NCI-H1417 treated with DMSO at 0.1 percent for 48 hours (cell line): ENCODE data around the gene RAB3IP.
A peak's percentile ranks its signal among the peaks of the same experiment; 100 is the strongest.

Experiments used
- DNase-seq: peaks from one replicate; lab custom pipeline; 2025; lab: John Stamatoyannopoulos, UW

Gene RAB3IP

DNA sequence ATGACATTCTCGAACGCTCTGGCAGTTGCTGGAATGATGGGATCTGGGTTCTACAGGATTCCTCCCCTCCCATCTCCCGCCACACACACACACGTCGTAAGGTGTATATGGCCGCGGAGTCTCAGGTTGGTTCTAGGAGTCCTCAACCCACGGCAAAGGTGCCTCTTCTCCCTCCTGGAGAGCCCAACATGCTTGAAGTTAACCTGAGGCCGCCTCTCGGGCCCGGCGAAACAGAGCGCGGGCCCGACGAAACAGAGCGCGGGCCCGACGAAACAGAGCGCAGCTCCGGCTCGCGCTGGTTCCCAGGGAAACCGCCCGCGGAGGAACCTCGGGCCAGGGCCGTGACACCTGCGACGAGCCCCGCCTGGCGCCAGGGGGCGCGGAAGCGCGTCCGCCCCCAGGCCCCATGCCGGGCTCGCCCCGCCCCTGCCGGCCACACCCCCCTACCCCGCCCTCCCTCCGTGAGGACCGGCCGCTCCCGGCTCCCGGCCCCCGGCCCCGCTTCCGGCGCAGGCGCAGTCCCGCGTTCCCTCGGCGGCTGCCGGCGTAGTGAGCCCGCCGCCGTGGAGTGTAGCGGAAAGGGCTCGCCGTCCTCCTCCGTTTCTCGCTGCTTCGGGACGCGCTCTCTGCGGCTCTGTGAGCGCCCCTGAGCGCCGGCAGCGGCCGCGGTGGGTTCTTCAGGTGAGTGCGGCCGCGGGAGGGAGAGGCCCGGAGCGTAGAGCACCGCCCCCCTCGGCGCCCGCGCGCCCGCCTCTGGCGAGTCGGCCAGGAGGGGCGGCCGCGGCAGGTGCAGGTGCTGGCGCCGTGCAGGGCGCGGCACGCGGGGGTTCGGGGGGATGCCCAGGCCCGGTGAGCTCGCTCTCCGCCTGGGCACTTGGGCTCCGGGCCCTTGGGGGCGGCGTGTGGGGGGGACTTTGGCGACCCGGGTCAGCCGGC, at the start of gene RAB3IP:
Gene RAB3IP, plus strand, starts transcription at position 510 of the 936 bp plus-strand sequence. CDS start 16,549 bp downstream, outside the sequence.
- peak; percentile 69 for DNase-seq

- DNase-seq: no peak
These were observed 49.0 kb upstream of the RAB3IP start for GRCh38 chr12:69689638-69690037.

DNA sequence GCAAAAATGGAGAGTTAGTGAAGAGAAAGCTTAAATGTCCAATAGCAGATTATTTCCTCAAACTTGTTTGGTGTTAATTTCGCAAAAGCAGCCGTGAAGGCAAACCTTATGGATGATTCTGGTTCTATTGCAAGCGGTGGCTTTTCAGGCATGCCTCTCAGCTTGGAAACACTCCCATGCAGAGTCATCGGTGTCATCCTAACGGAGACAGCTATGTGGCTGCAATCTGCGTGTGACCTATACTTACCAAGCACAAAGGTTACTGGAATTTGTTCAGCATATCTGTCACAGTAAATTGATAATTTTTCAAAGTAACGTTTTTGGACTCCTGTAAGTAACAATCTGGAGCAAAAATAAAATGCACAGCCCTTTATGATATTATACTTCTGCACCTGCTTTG, 44.5 kb upstream of the RAB3IP start:
- DNase-seq: no peak

DNA sequence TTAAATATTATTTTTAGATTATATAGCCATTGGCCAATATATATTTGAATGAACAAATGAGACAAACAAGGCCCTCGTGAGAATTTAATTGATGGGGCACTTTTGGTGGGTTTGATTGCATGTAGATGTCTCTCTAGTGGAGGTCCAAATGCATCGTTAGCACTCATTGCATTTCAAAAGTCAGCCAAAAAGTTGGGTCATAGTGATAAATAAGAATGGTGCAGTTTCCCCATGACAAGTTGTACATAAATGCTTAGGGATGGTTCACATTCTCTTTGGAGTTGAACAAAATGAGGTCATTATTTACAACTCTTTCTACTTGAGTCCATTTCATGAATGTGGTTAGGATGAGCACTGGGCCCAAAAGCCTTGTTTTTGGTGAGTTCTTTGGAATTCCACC, 40.6 kb upstream of the RAB3IP start:
- DNase-seq: no peak

DNA sequence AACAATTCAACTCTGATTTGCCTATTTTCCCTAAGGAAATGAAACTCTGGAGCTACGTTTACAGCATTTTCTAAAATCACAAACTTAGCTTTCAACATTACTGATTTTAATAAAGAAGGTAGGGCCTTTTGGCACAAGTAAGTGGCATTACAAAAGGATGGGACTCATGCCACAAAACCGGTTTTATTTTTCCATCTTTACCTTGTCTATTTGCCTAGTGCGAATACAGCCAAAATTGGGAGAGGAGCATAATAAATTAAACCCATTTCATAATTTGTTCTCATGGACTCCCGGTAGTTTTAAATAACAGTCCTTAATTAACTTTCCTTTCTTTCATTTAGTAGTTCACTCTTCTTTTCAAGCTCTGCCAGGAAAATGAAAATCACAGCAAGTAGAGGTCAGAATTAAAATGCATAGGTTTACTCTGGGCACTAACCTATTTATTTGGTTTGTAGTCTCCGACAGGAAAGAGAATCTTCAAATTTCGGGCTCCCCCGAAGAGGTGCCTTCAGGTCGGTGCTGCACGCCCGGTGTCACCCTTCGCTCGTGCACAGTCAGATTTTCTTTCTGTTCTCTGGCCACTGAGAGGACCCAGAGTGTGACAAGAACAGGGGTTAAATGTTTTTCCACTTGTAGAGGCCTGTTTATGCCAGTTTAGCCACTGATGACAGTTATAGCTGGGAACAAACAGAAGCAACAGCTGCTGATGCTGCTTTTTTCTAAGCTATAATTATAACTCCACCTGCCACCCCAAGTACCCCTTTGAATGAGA, 39.7 kb upstream of the RAB3IP start, which contains the start of gene BEST3:
Gene BEST3, minus strand, starts transcription at position 535 of the 772 bp plus-strand sequence. CDS start 1,505 bp downstream, outside the sequence.
- peak; percentile 99 for DNase-seq

DNA sequence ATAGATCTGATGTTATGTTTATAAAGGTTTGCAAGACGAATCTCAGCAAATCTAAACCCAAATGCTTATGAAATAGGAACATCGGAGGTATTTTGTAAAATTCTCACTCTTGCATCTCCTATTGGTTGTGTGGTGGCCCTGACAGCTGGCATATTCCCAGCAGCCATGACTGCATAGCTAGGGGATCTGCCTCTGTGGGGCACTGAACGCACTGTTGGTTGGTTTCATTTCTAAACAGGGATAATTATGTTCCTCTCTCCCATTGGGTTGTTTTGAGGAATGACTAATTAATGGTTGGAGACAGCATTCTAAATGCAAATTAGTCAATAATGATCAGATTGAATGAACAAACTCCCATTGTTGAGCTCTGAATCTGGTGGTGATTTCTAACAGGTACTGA, 36.8 kb upstream of the RAB3IP start:
- DNase-seq: no peak

DNA sequence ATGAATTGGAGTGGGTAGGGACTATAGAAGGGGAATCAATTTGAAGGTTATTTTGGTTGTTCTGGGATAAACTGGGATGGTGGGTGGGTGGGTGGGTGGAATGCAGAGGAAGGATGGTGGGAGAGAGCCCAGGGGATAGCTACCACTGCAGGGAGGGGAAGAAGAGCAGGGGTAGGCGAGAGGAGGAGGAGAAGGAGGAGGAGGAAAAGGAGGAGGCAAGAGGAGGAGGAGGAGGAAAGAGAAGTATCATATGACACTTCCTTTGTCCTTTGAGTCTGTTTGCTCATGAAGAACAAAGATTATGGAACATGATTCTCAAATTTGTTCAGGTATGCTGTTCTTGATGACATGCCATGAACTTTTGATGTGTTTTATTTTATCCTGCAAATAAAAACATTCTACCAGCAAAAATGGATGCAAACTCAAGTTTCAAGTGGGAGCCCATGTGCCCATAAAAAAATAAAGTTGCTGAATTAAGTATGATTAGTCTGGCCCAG, 35.5 kb upstream of the RAB3IP start:
- DNase-seq: no peak

GRCh38 chr12:69704357-69704756, 34.3 kb upstream of the RAB3IP start:
- DNase-seq: no peak

- DNase-seq: no peak
These were observed 30.0 kb upstream of the RAB3IP start for GRCh38 chr12:69708649-69709048.

- DNase-seq: no peak
These were observed 25.8 kb upstream of the RAB3IP start for GRCh38 chr12:69712826-69713225.

DNA sequence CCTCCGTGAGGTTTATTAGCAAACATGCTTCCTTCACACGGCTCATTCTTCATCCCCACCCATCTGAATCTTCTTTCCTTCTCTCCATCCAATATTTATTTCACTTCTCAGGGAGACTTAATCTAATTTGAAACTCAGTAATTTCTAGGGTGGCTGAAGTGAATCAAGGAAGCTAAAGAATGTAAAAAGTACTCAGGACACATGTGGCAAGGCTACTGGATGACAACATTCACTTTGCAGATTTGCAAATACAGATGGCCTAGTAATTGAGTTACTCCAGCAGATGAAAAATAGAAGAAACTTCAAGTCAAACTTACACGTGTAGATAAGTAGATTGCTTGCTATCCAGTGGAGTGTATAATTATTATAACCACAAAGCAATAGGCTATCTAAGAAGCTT, 24.1 kb upstream of the RAB3IP start:
- no peak for DNase-seq

GRCh38 chr12:69719336-69720316, 19.0 kb upstream of the RAB3IP start:
- peak; percentile 63 for DNase-seq

- no peak for DNase-seq
These were observed 17.9 kb upstream of the RAB3IP start for GRCh38 chr12:69720750-69721149.

- DNase-seq: no peak
These were observed 11.7 kb upstream of the RAB3IP start for GRCh38 chr12:69726922-69727321.

DNA sequence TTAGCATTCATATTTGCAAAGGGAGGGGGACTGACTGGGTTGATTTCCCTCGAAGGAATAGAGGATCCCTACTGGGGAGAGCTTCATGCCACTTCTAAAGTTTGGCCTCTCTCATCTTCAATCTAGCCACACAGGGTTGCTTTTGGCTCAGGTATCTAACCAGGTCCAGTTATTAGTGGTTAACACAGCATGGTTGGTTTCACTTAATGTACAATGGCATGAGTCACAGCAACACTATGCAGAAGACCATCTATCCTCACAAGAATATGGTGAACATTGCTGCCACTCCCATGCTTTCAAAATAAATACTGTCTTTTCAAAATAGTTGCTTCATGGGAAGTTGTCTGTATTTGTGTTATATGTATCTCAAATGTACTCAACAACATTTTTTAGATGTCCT, 6.6 kb upstream of the RAB3IP start:
- no peak for DNase-seq

- DNase-seq: no peak
These were observed 5.0 kb upstream of the RAB3IP start for GRCh38 chr12:69733638-69734037.

- DNase-seq: peak; percentile 59
These were observed 879 bp downstream of the RAB3IP start for GRCh38 chr12:69739287-69740191.

DNA sequence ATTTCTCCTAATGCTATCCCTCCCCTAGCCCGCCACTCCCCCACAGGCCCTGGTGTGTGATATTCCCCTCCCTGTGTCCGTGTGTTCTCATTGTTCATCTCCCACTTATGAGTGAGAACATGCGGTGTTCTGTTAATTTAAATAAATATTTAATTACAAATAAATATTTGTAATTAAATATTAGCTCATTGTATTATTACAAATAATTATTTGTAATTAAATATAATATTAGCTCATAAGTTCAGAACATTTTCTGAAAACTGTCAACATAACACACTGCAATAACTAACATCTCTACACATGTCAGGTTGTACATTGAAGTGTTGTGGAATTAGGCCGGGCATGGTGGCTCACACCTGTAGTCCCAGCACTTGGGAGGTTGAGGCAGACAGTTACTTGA, 5.4 kb downstream of the RAB3IP start:
- DNase-seq: no peak

GRCh38 chr12:69751476-69751875, 12.8 kb downstream of the RAB3IP start:
- no peak for DNase-seq

GRCh38 chr12:69755302-69755701, 16.6 kb downstream of the RAB3IP start:
- DNase-seq: no peak
